HG02759 (cell line): ENCODE results near the gene LRRTM3.

Experiments
- ATAC-seq: cut with Tn5 transposase; IDR thresholded peaks from one replicate; pipeline ENCODE4 v1.9.1; 2021; ENCODE audit warnings: mild to moderate bottlenecking, moderate library complexity; ENCODE audit not compliant: unreplicated experiment

LRRTM3 gene

DNA sequence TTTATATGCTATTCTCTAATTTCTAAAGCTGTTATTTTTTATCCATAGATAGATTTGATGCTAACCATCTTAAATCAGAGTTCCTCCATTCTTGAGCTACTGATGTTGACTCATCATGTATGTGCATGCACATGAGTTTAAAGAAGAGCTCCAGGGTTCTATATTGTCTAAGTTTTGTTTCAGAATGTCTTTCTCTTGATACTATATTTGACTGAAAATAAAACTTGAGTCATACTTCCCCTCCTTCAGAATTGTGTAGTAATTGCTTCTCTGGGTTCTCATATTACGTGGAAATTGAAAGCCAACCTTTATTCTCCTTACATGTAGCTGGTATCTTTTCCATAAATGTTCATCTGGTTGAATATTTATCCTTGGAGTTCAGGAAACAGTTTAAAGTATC is 89.4 kb downstream of the LRRTM3 start:
- no peak for ATAC-seq

GRCh38 chr10:67017218-67017617 is 91.4 kb downstream of the LRRTM3 start:
- no peak for ATAC-seq

- no peak for ATAC-seq
These were observed 96.3 kb downstream of the LRRTM3 start for GRCh38 chr10:67022099-67022498.

DNA sequence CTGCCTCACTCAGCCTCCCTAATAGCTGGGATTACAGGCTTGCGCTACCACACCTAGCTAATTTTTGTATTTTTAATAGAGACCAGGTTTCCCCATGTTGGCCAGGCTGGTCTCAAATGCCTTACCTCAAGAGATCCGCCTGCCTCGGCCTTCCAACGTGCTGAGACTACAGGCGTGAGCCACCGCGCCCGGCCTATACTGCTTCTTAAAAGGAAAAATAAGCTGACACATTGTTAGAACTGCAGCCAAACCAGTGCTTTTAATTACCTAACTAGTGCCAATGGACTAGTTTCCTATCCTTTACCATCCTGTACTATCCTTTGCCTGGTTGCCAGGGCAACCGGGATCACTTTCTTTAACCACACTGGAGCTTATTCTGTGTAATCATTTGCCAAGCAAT is 108.0 kb downstream of the LRRTM3 start:
- no peak for ATAC-seq

DNA sequence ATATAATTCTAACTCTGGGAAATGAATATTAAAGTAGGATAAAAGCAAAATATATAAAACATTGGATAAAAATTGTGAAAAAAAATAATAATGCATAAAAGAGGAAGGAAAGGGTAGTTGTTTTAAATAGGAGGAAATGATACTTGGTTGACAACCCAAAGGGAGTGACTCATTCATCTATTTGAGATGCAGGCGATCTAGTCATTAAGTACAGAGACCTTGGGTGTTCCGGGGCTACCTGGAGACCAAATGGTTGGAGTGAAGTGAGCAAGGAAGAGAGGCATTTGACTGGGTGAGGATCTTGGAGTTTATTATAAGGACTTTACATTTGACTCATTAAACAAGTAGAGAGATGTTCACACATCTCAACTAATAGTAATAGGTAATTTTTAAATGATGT is 111.0 kb downstream of the LRRTM3 start:
- no peak for ATAC-seq

GRCh38 chr10:67043041-67043440 is 117.2 kb downstream of the LRRTM3 start:
- ATAC-seq, result no peak

DNA sequence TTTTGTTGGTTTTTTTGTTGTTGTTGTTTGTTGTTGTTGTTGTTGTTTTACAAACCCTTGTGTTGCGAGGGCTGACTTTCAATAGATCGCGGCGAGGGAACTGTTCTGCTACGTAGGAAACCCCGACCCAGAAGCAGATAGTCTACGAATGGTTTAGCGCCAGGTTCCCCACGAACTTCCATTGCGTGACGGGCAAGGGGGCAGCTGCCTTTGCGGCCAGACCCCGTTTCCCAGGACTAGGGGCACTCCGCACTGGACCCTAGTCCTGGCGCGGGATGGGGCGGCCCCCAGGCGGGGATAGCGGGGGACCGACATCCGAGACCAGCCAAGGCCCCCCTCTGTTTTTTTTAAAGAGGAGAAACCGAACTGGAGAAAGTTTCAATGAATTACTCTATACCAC is 119.6 kb downstream of the LRRTM3 start:
- ATAC-seq, result no peak

- no peak for ATAC-seq
These were observed 120.7 kb downstream of the LRRTM3 start for GRCh38 chr10:67046507-67046906.

DNA sequence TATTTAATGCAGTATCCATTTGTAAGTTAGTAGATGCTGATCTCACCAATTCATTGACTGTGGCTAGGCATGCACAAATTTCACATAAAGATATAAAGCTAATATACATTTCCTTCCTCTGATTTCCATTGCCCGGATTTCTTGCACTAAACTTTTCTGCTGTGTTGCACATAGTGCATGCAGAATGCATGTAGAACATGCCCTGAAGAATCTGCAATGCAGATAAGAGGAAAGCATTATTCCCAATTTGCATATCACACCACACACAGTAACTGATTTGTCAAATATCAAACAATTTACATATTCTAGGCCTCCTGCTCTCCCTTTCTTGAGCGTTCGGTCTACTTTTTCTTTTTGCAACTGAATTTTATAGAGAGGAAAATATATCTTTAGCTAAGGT is 124.2 kb downstream of the LRRTM3 start:
- no peak for ATAC-seq

- no peak for ATAC-seq
These were observed 124.6 kb downstream of the LRRTM3 start for GRCh38 chr10:67050415-67050814.

DNA sequence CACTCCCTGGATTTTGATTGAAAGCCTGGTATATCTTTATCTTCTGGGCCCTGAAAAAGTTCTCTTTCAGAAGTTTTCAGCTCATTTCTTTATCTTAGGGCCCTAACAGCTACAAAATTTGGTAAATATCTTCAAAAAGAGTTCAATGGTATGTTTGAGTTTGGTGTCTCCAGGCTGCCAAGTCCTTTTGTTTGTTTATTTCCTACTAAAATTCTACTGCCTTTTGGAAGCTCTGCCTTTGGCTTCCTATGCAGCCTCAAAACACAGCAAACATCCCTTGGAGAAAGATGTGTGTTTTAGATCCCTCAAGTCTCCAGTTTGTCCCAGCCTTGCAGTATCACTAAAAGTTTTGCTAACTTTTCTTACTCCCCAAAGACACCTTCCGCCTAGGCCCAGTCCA is 146.8 kb downstream of the LRRTM3 start:
- ATAC-seq, result no peak

GRCh38 chr10:67075491-67075971 is 149.7 kb downstream of the LRRTM3 start:
- ATAC-seq, result no peak

DNA sequence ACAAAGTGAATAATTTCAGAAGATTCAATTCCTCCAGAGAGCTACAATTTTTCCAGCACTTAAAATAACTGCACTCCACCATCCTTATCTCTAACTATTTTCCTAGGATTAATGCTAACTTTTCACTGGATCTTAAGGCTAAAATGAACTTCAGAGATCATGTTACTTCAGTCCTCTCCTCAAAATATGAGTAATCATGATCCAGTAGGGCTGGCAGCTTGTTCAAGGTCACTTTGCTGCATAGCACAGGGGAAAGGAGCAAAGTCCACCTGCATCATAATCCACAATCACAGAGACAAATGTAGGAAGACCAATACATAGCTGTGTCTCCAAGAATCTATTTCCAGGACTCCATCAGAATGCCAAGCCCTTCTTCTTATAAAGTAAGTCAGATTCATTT is 150.3 kb downstream of the LRRTM3 start:
- ATAC-seq, result no peak

GRCh38 chr10:67077376-67077775 is 151.5 kb downstream of the LRRTM3 start:
- no peak for ATAC-seq

DNA sequence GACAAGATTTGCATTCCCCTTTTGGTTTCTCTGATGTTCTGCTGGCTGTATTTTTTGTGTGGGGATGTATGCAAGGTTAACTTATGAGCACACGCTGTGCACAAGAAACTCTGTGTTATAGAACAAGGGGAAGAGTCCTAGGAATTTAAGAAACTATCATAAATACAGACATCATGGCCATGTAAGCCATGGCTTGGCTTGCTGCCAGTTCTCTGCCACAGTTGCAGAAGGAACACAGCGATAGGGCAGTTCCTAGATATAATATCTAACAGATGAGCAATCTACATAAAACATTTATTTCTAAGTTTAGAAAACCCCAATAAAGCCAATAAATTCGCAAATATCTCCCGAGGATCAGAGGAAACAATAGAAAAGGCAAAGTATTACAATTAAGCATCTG is 153.3 kb downstream of the LRRTM3 start:
- ATAC-seq, result no peak

GRCh38 chr10:67086327-67087134 is 160.7 kb downstream of the LRRTM3 start:
- no peak for ATAC-seq

DNA sequence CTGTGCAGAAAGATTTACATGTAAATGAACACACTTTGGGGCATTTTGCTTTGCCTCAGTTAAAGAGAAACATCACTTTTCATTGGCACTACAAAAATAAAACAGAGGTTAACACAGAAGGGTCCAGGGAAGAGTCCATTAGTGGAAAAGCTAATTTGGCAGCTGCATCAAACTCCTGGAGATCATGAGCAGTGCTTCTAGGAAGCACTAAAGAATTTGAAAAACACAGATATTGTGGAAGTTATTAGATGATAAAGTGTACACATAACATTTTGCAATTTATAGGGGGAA is 161.2 kb downstream of the LRRTM3 start:
- ATAC-seq, result no peak

DNA sequence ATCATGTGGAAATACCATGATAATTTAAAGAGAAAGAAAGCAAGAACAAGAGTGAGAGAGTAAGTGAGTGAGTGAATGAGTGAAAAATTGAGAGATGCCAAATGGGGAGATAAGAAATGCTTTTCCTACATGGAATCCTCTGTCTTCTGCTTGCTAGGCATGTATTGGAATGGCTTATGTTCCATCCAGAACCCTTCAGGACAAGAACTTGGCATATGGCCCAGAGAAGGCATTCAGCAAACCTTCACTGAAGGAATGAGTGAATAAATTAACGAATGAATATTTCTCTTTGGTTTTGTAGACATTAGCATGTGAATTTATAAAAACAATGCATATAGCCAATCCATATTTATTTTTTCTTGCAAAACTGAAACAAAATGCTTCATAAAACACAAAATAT is 162.2 kb downstream of the LRRTM3 start:
- ATAC-seq, result no peak

- ATAC-seq, result no peak
These were observed 169.7 kb downstream of the LRRTM3 start for GRCh38 chr10:67095531-67095930.

DNA sequence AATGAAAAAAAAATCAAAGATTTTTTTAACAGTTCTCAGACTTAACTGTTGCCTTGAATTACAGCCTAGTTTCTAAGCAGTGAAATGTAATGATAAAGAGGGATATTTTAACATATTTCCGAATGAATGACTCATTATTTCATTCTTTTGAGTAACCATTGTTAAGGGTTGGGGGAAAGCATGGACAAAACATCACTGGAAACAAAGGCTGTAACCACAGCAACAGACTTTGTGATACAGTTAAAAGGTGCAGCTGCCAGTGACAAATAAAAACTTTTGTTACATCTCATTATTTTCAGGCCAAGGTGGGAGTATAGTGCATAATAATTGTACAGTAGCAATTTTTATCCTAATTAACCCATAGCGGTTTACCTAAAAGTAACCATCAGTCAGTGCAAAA is 172.6 kb downstream of the LRRTM3 start:
- ATAC-seq, result no peak

DNA sequence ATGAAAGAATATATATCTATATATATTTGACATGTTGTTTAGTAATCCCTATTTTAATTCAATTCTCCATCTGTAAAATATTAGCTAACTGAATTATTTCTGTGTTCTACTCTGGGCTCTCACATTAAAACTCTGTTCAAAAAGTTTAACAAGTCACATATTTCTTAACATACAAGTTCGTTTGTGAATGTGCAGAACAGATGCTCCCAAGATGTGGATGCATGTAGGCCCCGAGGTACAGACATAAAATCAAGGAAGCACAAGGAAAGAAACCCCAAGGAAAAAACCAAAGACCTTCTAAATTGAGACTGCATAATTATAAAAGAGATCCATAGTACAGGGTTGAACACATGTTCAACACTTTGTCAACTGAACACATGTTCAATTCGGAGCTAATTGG is 175.1 kb downstream of the LRRTM3 start:
- ATAC-seq, result no peak

GRCh38 chr10:67107670-67108069 is 181.8 kb downstream of the LRRTM3 start:
- no peak for ATAC-seq

GRCh38 chr10:67110286-67110685 is 184.4 kb downstream of the LRRTM3 start:
- ATAC-seq, result no peak
